Measurements from ENCODE around the gene THRB. TPM values are rescaled to one million over a fixed set of nuclear protein-coding genes. Genes with fewer than 3 reads are reported as not detected.

Gene THRB
- total and polyA plus RNA-seq, 9 of the 15 experiments (the other 6 are each of a cell fraction or from before 2014, with no cell fraction given), result 1.7 to 14.9 (median 6.9) TPM

DNA sequence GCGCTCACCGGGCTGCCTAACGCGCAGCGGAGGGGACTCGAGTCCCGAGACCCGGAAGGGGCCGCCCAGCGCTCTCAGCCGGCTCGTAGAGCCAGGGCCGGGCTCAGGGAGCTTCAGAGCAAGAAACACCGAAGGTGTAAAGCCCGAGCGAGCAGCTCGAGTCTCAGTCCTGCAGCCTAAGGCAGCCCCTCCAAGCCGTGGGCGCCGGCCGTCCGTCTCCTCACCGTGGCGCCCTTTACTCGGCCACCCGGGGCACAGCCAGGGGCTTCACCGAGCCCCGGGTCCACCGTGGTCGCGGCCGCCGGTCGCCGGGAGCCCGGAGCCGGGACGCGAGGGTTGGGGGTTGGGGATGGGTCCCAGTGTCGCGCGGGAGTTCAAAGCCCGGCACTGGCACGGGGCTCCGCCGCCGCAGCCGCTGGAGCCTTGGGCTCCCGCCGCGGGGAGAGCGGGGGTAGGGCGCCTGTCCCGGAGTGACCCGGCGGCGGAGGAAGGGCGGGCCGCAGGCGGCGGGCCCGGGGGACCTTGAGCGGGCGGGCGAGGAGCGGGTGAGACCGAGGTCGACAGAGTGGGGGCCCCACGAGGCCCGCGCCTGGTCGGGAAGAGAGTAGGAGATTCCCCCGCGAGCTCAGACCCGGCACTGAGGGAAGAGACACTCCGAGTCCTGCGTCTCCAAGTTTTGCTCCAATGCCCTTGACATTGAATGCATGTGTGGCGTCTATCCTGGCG is 26.9 kb upstream of the THRB start (continued):
- no peak for TF ChIP-seq ZNF318 (IDR thresholded peaks at IDR 0.05; ENCODE audit: borderline replicate concordance in 1 of 2, low read depth in 1 of 2)
- TF ChIP-seq, protein P1, sequence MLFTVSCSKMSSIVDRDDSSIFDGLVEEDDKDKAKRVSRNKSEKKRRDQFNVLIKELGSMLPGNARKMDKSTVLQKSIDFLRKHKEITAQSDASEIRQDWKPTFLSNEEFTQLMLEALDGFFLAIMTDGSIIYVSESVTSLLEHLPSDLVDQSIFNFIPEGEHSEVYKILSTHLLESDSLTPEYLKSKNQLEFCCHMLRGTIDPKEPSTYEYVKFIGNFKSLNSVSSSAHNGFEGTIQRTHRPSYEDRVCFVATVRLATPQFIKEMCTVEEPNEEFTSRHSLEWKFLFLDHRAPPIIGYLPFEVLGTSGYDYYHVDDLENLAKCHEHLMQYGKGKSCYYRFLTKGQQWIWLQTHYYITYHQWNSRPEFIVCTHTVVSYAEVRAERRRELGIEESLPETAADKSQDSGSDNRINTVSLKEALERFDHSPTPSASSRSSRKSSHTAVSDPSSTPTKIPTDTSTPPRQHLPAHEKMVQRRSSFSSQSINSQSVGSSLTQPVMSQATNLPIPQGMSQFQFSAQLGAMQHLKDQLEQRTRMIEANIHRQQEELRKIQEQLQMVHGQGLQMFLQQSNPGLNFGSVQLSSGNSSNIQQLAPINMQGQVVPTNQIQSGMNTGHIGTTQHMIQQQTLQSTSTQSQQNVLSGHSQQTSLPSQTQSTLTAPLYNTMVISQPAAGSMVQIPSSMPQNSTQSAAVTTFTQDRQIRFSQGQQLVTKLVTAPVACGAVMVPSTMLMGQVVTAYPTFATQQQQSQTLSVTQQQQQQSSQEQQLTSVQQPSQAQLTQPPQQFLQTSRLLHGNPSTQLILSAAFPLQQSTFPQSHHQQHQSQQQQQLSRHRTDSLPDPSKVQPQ (CRISPR knock-in tag; IDR thresholded peaks at IDR 0.05; ENCODE audit: borderline replicate concordance), result no peak
- TF ChIP-seq HMGN3 (IDR thresholded peaks at IDR 0.05; ENCODE audit: borderline replicate concordance, extremely low read depth, insufficient read length, low read depth, low read length), result peak; percentile 67
- TF ChIP-seq SMARCE1 (IDR thresholded peaks at IDR 0.05), result no peak
- TF ChIP-seq PHF20 (IDR thresholded peaks at IDR 0.05; ENCODE audit: partially characterized antibody), result peak; percentile 40
- TF ChIP-seq SMARCC2 (IDR thresholded peaks at IDR 0.05; ENCODE audit: low read depth), result no peak
- TF ChIP-seq IFI16 (CRISPR knock-in tag; IDR thresholded peaks at IDR 0.05), result no peak
- TF ChIP-seq ZNF212 (CRISPR knock-in tag; IDR thresholded peaks at IDR 0.05), result no peak
- TF ChIP-seq ESRRB (CRISPR knock-in tag; IDR thresholded peaks at IDR 0.05; ENCODE audit: borderline replicate concordance), result no peak
- no peak for TF ChIP-seq ZFP36 (IDR thresholded peaks at IDR 0.05; ENCODE audit: low read depth, low read length, partially characterized antibody)
- no peak for TF ChIP-seq NFRKB (IDR thresholded peaks at IDR 0.05; ENCODE audit: low read depth)
- TF ChIP-seq POLR2B (IDR thresholded peaks at IDR 0.05; ENCODE audit: low read depth, partially characterized antibody), result peak; percentile 44
- TF ChIP-seq NFYB (IDR thresholded peaks at IDR 0.05; ENCODE audit: extremely low read depth, insufficient read length), result no peak
- TF ChIP-seq, protein P2, sequence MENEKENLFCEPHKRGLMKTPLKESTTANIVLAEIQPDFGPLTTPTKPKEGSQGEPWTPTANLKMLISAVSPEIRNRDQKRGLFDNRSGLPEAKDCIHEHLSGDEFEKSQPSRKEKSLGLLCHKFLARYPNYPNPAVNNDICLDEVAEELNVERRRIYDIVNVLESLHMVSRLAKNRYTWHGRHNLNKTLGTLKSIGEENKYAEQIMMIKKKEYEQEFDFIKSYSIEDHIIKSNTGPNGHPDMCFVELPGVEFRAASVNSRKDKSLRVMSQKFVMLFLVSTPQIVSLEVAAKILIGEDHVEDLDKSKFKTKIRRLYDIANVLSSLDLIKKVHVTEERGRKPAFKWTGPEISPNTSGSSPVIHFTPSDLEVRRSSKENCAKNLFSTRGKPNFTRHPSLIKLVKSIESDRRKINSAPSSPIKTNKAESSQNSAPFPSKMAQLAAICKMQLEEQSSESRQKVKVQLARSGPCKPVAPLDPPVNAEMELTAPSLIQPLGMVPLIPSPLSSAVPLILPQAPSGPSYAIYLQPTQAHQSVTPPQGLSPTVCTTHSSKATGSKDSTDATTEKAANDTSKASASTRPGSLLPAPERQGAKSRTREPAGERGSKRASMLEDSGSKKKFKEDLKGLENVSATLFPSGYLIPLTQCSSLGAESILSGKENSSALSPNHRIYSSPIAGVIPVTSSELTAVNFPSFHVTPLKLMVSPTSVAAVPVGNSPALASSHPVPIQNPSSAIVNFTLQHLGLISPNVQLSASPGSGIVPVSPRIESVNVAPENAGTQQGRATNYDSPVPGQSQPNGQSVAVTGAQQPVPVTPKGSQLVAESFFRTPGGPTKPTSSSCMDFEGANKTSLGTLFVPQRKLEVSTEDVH (IDR thresholded peaks at IDR 0.05; ENCODE audit: low read depth, partially characterized antibody), result no peak

Data from K562 (cell line).